Stomach (tissue), 9 donors: ENCODE data around the gene SPATA2. TPM values are rescaled to one million over a fixed set of nuclear protein-coding genes. Genes with fewer than 3 reads are reported as not detected.

Source experiments
- DNase-seq, 2 donors: peaks; one replicate each; pipeline versions ENCODE4 v3.0.0 to v3.0.0-alpha.2; 2013 to 2019
- H3K27ac ChIP-seq, 5 donors: fragments of 200-600 bp in 4 of 5; sonication (generic) in 4 of 5; one replicate each; pipeline ENCODE4 v1.5.1; 2013 to 2019; ENCODE audit warnings: mild to moderate bottlenecking in 1 of 5, moderate library complexity in 1 of 5
- H3K27me3 ChIP-seq, 3 donors: fragments of 200-600 bp; sonication (generic); one replicate each; pipeline ENCODE4 v1.5.1; 2017 to 2019; ENCODE audit warnings: mixed run types in 1 of 3
- H3K36me3 ChIP-seq, 4 donors: fragments of 200-600 bp; sonication (generic); 1 replicate in 3 of 4; 2 replicates in 1 of 4; pipeline ENCODE4 v1.5.1; 2016 to 2019
- H3K4me1 ChIP-seq, 4 donors: fragments of 200-600 bp; sonication (generic); one replicate each; pipeline ENCODE4 v1.5.1; 2016 to 2019
- H3K4me3 ChIP-seq, 4 donors: fragments of 200-600 bp; sonication (generic) in 3 of 4; one replicate each; pipeline ENCODE4 v1.5.1; 2016 to 2019; ENCODE audit warnings: mild to moderate bottlenecking in 1 of 4
- H3K9me3 ChIP-seq, 4 donors: fragments of 200-600 bp; sonication (generic); one replicate each; pipeline ENCODE4 v1.5.1; 2016 to 2019
- CTCF ChIP-seq, 7 experiments: fragments of 450-650 bp in 4 of 7; fragments of 200-600 bp in 3 of 7; sonication (generic) in 3 of 7; IDR thresholded peaks; one replicate each; pipeline ENCODE4 v1.5.1; 2016 to 2019; ENCODE audit warnings: antibody characterized with exemption in 7 of 7, control low read depth in 2 of 7, mild to moderate bottlenecking in 1 of 7
- EP300 ChIP-seq: sonication (generic); formaldehyde crosslinking; IDR thresholded peaks from one replicate; pipeline ENCODE4 v1.6.1; 2017; ENCODE audit warnings: antibody characterized with exemption
- POLR2A ChIP-seq, 4 donors: fragments of 450-650 bp; IDR thresholded peaks; one replicate each; pipeline ENCODE4 v1.6.1; 2016; ENCODE audit warnings: antibody characterized with exemption in 4 of 4, control low read depth in 2 of 4, mild to moderate bottlenecking in 1 of 4, moderate library complexity in 1 of 4
- POLR2AphosphoS5 ChIP-seq, 3 donors: sonication (generic); formaldehyde crosslinking; IDR thresholded peaks; one replicate each; pipeline ENCODE4 v1.6.1; 2016; ENCODE audit warnings: antibody characterized with exemption in 3 of 3
- WGBS, 5 donors: extraction: QIAGEN DNeasy Blood & Tissue Kit in 3 of 5; methylation state at CpG; one replicate each; pipeline versions ENCODE4 v1.1.5 to v1.1.7; 2013 to 2018; 5-methylcytosine and 5-hydroxymethylcytosine counted together
- intact Hi-C: fragments of 100-400 bp; cut with DNase I; formaldehyde crosslinking; loops from one replicate; pipeline ENCODE4 v1.15.1; 2023; ENCODE audit warnings: low total_unique reads
- polyA plus RNA-seq, 3 donors: library from polyadenylated mRNA; stranded (reverse); fragments of 200-250 nt; gene quantifications; one replicate each; pipeline ENCODE4 v1.2.3, GENCODE V29; 2013
- total RNA-seq, 5 donors: library from RNA; depleted of rRNA; stranded (reverse); fragments of >200 nt; gene quantifications; one replicate each; pipeline versions ENCODE4 v1.1.0 to v1.2.3, GENCODE V29; 2014 to 2016
- donor health status: healthy with polysubstance abuse.
- donor health status: Bipolar disorder and iron deficiency.
- donor health status: healthy.

Gene SPATA2
- total and polyA plus RNA-seq, 8 donors, result 2.6 to 14.3 (median 6.4) TPM

GRCh38 chr20:49941456-49941855 lies 26.1 kb upstream of the SPATA2 start:
- Histone ChIP-seq H3K4me3 (no peak overlapping the region), H3K36me3 (peaks cover 33 to 65% (median 59%) of the 10 kb centered on the region in 4 donors), H3K27me3 (no peaks in the 10 kb centered on the region), H3K9me3 (no peaks in the 10 kb centered on the region), H3K27ac (no peak overlapping the region), H3K4me1 (peaks cover 21 to 79% (median 42%) of the 10 kb centered on the region in 4 donors)
- no peak for TF ChIP-seq POLR2A (IDR thresholded peaks at IDR 0.05)
- TF ChIP-seq CTCF (IDR thresholded peaks at IDR 0.05), result no peak
- TF ChIP-seq EP300, result no peak
- no peak for TF ChIP-seq POLR2AphosphoS5 (IDR thresholded peaks at IDR 0.05)
- intact Hi-C loops, result no loop called here
- WGBS, 5 donors, result 92 to 97% (median 96%) methylated on average over 15 of the region's 15 CpGs
- DNase-seq, result no peak

GRCh38 chr20:49938173-49939163 lies 23.1 kb upstream of the SPATA2 start:
- no peak for TF ChIP-seq CTCF (IDR thresholded peaks at IDR 0.05)
- no peak for TF ChIP-seq EP300
- TF ChIP-seq POLR2A (IDR thresholded peaks at IDR 0.05), result no peak
- no peak for TF ChIP-seq POLR2AphosphoS5 (IDR thresholded peaks at IDR 0.05)
- Histone ChIP-seq H3K9me3 (no peaks in the 10 kb centered on the region), H3K27me3 (no peaks in the 10 kb centered on the region), H3K27ac (peak overlapping the region in 3 of 5 donors; percentile 50 to 95 (median 94)), H3K4me3 (peak overlapping the region in 2 of 4 donors; percentile 85 to 97), H3K4me1 (peaks cover 28 to 79% (median 51%) of the 10 kb centered on the region in 4 donors), H3K36me3 (peaks cover 10 to 35% (median 32%) of the 10 kb centered on the region in 4 donors)
- intact Hi-C loops, result no loop called here
- 56 to 67% (median 63%) methylated on average over 12 of the region's 12 CpGs for WGBS, 5 donors
- DNase-seq, result peak; percentile 47 to 76

GRCh38 chr20:49937027-49937929 lies 21.9 kb upstream of the SPATA2 start:
- peak overlapping the region; percentile 89 to 97 (median 94) for H3K27ac ChIP-seq
- no peaks in the 10 kb centered on the region for H3K9me3 ChIP-seq
- peak overlapping the region; percentile 85 to 100 (median 95) for H3K4me3 ChIP-seq
- peaks cover 28 to 69% (median 49%) of the 10 kb centered on the region in 4 donors for H3K4me1 ChIP-seq
- peaks cover 6 to 25% (median 20%) of the 10 kb centered on the region in 4 donors for H3K36me3 ChIP-seq
- TF ChIP-seq CTCF (IDR thresholded peaks at IDR 0.05) (no peak), POLR2A (IDR thresholded peaks at IDR 0.05) (no peak), POLR2AphosphoS5 (IDR thresholded peaks at IDR 0.05) (no peak), EP300 (no peak)
- DNase-seq, result peak in 1 of 2 donors; percentile 57
- WGBS, 5 donors, result 10 to 18% (median 11%) methylated on average over 12 of the region's 12 CpGs
- H3K27me3 ChIP-seq, result no peaks in the 10 kb centered on the region
- intact Hi-C loops, result no loop called here
